ENCODE results near the gene PTPN21. TPM values are rescaled to one million over a fixed set of nuclear protein-coding genes. Genes with fewer than 3 reads are reported as not detected.

Gene PTPN21
- total and polyA plus RNA-seq, 2 donors from 2014 or later: 5.3 to 23.2 TPM

DNA sequence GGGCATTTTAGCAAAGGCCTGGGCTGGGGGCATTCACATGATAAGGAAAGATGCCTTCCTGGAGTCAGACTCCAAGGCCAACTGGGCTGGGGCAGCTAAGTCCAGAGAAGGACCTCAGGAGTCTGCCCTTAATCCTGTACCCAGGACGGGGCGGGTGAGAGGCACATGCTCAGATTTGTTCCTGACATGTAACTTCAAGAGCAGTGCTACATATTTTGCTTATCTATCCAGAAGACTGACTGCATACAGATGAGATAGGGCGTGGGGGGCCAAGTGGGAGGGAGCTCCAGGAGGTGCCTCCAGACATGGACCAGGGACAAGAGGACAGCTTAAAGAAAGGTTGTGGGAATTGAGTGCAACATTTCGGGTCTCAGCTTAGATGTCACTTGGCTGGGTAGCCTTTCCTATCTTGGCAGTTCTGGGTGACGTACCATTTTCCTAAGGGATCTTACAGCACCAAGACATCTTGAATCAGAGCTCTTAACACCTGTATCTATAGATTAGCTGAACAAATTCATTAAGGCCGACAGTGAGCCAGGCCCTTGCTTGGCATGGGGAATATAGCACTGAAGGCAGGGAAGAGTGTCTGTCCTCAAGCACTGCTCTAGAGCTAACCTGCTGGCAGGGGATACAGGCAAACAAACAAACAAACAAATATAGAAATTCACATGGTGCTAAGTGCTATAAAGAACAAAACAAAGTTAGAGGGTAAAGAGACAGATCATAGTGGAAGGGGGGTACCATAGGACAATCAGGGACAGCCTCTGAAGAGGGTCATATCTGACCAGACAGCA lies 61.2 kb downstream of the PTPN21 start:
- no peak for TF ChIP-seq CTCF (IDR thresholded peaks at IDR 0.05; ENCODE audit: borderline replicate concordance, extremely low read depth, insufficient read depth)
- no peaks in the 10 kb centered on the region for H3K9me3 ChIP-seq (ENCODE audit: control insufficient read depth in 2 of 3, insufficient read depth in 1 of 3, low read length in 3 of 3)
- peaks cover 2 to 20% (median 17%) of the 10 kb centered on the region in 3 donors for H3K36me3 ChIP-seq (ENCODE audit: control insufficient read depth in 2 of 3, insufficient read depth in 3 of 3, low read length in 3 of 3)
- no peak overlapping the region for H3K9ac ChIP-seq (ENCODE audit: low read length in 3 of 3)
- H3K4me3 ChIP-seq (ENCODE audit: low read length in 3 of 3): no peak overlapping the region
- DNase-seq: no peak
- FAIRE-seq: no peak
- no peaks in the 10 kb centered on the region for H3K27me3 ChIP-seq (ENCODE audit: control insufficient read depth, insufficient read depth, low read length)
- no peaks in the 10 kb centered on the region for H3K4me1 ChIP-seq (ENCODE audit: control insufficient read depth in 2 of 3, insufficient read depth in 2 of 3, low read depth in 1 of 3, low read length in 3 of 3)
- intact Hi-C loops (cut with DNase I): no loop called here
- no peak overlapping the region for H3K27ac ChIP-seq (ENCODE audit: low read depth in 2 of 2, low read length in 2 of 2)

DNA sequence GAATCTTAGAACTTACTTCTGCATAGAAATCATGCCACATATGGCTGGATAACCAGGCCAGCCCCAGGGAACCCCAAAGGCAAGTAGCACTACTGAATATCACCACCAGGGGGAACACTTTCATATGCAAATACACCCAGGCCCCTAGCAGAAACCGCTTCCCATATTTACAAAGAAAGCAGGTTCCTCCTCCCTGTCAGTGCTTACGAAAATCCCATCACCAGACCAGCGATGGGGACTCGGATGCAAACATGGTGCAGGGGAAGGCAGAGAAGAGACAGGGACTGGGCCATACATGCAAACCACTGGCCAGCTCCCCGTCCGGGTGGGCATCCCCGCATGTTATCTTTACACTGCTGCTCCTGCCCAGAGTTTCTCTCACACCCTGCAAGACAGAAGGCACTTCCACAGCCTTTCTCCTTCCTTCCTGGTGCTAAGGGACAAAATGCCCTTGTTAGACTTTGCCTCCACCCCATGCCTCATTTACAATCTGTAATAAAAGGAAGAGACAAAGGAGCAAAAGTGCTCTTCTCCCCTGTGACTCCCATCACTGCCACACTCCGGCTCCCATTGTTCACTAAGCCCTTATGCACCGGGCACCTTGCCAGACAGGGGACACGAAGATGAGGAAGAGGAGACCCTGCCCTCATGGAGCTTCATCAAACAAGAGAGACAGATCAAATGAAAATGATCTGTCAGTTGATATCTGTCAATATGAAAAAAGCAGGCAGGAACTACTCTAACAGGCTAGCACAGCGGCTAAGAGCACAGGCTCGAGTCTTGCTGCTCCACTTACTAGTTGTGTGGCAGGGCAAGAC lies 62.3 kb downstream of the PTPN21 start:
- H3K27ac ChIP-seq (ENCODE audit: low read depth in 2 of 2, low read length in 2 of 2): no peak overlapping the region
- peak in 4 of 5 donors; percentile 71 to 85 (median 79) for DNase-seq
- no peaks in the 10 kb centered on the region for H3K27me3 ChIP-seq (ENCODE audit: control insufficient read depth, insufficient read depth, low read length)
- H3K4me3 ChIP-seq (ENCODE audit: low read length in 3 of 3): no peak overlapping the region
- H3K9me3 ChIP-seq (ENCODE audit: control insufficient read depth in 2 of 3, insufficient read depth in 1 of 3, low read length in 3 of 3): no peaks in the 10 kb centered on the region
- intact Hi-C loops (cut with DNase I): no loop called here
- H3K4me1 ChIP-seq (ENCODE audit: control insufficient read depth in 2 of 3, insufficient read depth in 2 of 3, low read depth in 1 of 3, low read length in 3 of 3): no peaks in the 10 kb centered on the region
- H3K36me3 ChIP-seq (ENCODE audit: control insufficient read depth in 2 of 3, insufficient read depth in 3 of 3, low read length in 3 of 3): peaks cover 2 to 20% (median 17%) of the 10 kb centered on the region in 3 donors
- no peak for FAIRE-seq
- TF ChIP-seq CTCF (IDR thresholded peaks at IDR 0.05; ENCODE audit: borderline replicate concordance, extremely low read depth, insufficient read depth): peak; percentile 89
- H3K9ac ChIP-seq (ENCODE audit: low read length in 3 of 3): no peak overlapping the region

DNA sequence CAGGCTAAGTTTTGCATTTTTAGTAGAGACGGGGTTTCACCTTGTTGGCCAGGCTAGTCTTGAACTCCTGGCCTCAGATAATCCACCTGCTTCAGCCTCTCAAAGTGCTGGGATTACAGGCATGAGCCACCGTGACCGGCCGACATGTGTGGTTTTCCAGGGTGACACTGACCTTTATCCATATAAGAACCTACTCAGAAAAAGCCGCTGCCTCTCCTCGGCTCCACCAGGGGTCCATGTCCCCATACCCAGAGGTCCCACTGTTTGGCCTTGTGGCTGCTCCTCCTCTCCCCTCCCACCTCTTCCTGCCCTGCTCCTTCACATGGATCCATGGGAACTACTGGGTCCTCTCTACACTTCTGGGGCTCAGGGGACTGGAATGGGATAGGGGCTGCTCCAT lies 64.6 kb downstream of the PTPN21 start:
- Histone ChIP-seq H3K27ac (ENCODE audit: low read depth in 2 of 2, low read length in 2 of 2) (no peak overlapping the region), H3K4me3 (ENCODE audit: low read length in 3 of 3) (no peak overlapping the region), H3K4me1 (ENCODE audit: control insufficient read depth in 2 of 3, insufficient read depth in 2 of 3, low read depth in 1 of 3, low read length in 3 of 3) (no peaks in the 10 kb centered on the region), H3K36me3 (ENCODE audit: control insufficient read depth in 2 of 3, insufficient read depth in 3 of 3, low read length in 3 of 3) (peaks cover 2 to 11% (median 9%) of the 10 kb centered on the region in 3 donors), H3K9me3 (ENCODE audit: control insufficient read depth in 2 of 3, insufficient read depth in 1 of 3, low read length in 3 of 3) (no peaks in the 10 kb centered on the region), H3K27me3 (ENCODE audit: control insufficient read depth, insufficient read depth, low read length) (no peaks in the 10 kb centered on the region), H3K9ac (ENCODE audit: low read length in 3 of 3) (no peak overlapping the region)
- no peak for FAIRE-seq
- TF ChIP-seq CTCF (IDR thresholded peaks at IDR 0.05; ENCODE audit: borderline replicate concordance, extremely low read depth, insufficient read depth): no peak
- DNase-seq: no peak
- intact Hi-C loops (cut with DNase I): no loop called here

Measured in kidney (tissue), 14 donors.